Measurements from ENCODE around the gene ACAP1. TPM values are rescaled to one million over a fixed set of nuclear protein-coding genes. Genes with fewer than 3 reads are reported as not detected.
A peak's percentile ranks its signal among the peaks of the same experiment; 100 is the strongest.

ACAP1 gene
- total and polyA plus RNA-seq, 12 donors = 2.4 to 23.4 (median 13.4) TPM

GRCh38 chr17:7389924-7390910 is 53.9 kb downstream of the ACAP1 start:
- TF ChIP-seq CTCF (IDR thresholded peaks at IDR 0.05) = no peak
- intact Hi-C loops (cut with DNase I) = loop anchor here in 4 of 10 donors (5.0 kb wide), 2 partner anchors 33 to 38 kb away; partner anchors contain the start of genes KCTD11 (in 2 of the 4) and TMEM95 (in 2 of the 4)
- no peak overlapping the region for H3K4me3 ChIP-seq
- peaks cover 0 to 30% (median 18%) of the 10 kb centered on the region in 9 donors for H3K4me1 ChIP-seq
- H3K27me3 ChIP-seq = no peaks in the 10 kb centered on the region
- DNase-seq (no peak), ATAC-seq (no peak)
- H3K9me3 ChIP-seq = no peaks in the 10 kb centered on the region
- 86 to 87% methylated on average over 19 of the region's 19 CpGs for WGBS, 2 donors
- no peak overlapping the region for H3K27ac ChIP-seq
- peaks cover 0 to 60% (median 10%) of the 10 kb centered on the region in 9 donors for H3K36me3 ChIP-seq

DNA sequence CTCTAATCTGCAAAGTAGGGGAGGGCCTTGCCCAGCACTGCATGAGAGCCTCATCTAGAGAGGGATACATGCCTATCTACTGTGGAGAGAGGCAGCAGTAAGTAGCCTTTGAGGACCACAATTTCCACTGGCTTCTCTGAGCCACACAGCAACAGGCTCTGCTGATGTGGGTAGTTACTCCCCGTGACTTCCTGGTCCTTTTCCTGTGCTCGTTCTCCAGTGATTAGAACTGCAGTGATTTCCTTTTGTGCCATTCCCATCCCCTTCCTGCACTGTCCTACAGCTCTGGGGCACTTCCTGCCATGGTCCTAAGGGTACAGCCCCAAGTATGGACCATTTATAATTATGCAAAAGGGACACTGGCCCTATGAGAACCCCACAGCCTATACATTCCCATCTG is 55.0 kb downstream of the ACAP1 start:
- Histone ChIP-seq H3K36me3 (peaks cover 0 to 60% (median 10%) of the 10 kb centered on the region in 9 donors), H3K27ac (peak overlapping the region in 5 of 10 donors; percentile 7 to 44 (median 23)), H3K27me3 (no peaks in the 10 kb centered on the region), H3K4me1 (peaks cover 0 to 34% (median 22%) of the 10 kb centered on the region in 9 donors), H3K4me3 (no peak overlapping the region), H3K9me3 (no peaks in the 10 kb centered on the region)
- DNase-seq (no peak), ATAC-seq (no peak)
- TF ChIP-seq CTCF (IDR thresholded peaks at IDR 0.05) = no peak
- 50 to 75% methylated on average over 2 of the region's 2 CpGs for WGBS, 2 donors
- intact Hi-C loops (cut with DNase I) = loop anchor here in 4 of 10 donors (5.0 kb wide), 2 partner anchors 34 to 39 kb away; partner anchors contain the start of genes KCTD11 (in 2 of the 4) and TMEM95 (in 2 of the 4)

GRCh38 chr17:7392696-7393612 is 56.6 kb downstream of the ACAP1 start:
- H3K36me3 ChIP-seq = peaks cover 0 to 49% (median 10%) of the 10 kb centered on the region in 9 donors
- no peak for ATAC-seq
- peak overlapping the region in 8 of 10 donors; percentile 89 to 98 (median 95) for H3K27ac ChIP-seq
- 76 to 84% methylated on average over 37 to 42 of the region's 42 CpGs for WGBS, 2 donors
- H3K9me3 ChIP-seq = no peaks in the 10 kb centered on the region
- no peak for TF ChIP-seq CTCF (IDR thresholded peaks at IDR 0.05)
- no peaks in the 10 kb centered on the region for H3K27me3 ChIP-seq
- DNase-seq = no peak
- peak overlapping the region in 9 of 10 donors; percentile 77 to 98 (median 91) for H3K4me3 ChIP-seq
- intact Hi-C loops (cut with DNase I) = loop anchor here in 4 of 10 donors (5.0 kb wide), 2 partner anchors 36 to 41 kb away; partner anchors contain the start of genes KCTD11 (in 2 of the 4) and TMEM95 (in 2 of the 4)
- peaks cover 0 to 34% (median 22%) of the 10 kb centered on the region in 9 donors for H3K4me1 ChIP-seq

All from heart right ventricle (tissue), 16 donors.